H1 (cell line): Measurements from ENCODE around the gene PRAF2. TPM values are rescaled to one million over a fixed set of nuclear protein-coding genes. Genes with fewer than 3 reads are reported as not detected.

Source experiments
- CTCF ChIA-PET: fragments of 300-600 bp; sonication (Branson Sonifier 250); formaldehyde crosslinking; loops from one replicate; lab custom pipeline; 2021; ENCODE audit not compliant: partially characterized antibody; lab: Charles Lee
- POLR2A ChIA-PET: fragments of 300-600 bp; sonication (Branson Sonifier 250); formaldehyde crosslinking; loops from one replicate; lab custom pipeline; 2021; ENCODE audit warnings: inconsistent platforms; ENCODE audit not compliant: partially characterized antibody; lab: Charles Lee
- DNase-seq, 2 experiments: peaks; one replicate each; pipeline versions ENCODE4 v3.0.0 to v3.0.0-alpha.2; 2010 to 2022; ENCODE audit warnings: low spot score in 2 of 2, low read depth in 1 of 2, mixed read lengths in 1 of 2
- FAIRE-seq: peaks from 2 replicates; lab custom pipeline; 2011; peaks lifted over from hg19 to GRCh38; lab: Jason Lieb, UNC
- H2AFZ ChIP-seq: 2 replicates; pipeline ENCODE4 v1.8.1; 2012; ENCODE audit warnings: low read length, inconsistent platforms
- H2AK5ac ChIP-seq: 2 replicates; pipeline ENCODE4 v1.6.1; 2013; ENCODE audit warnings: low read depth, low read length
- H2BK120ac ChIP-seq: replicated peaks from 2 replicates; pipeline ENCODE3; 2013; ENCODE audit warnings: low read depth, low read length, inconsistent platforms
- H2BK12ac ChIP-seq: 2 replicates; pipeline ENCODE4 v1.6.1; 2013; ENCODE audit warnings: low read depth, low read length
- H2BK15ac ChIP-seq: 2 replicates; pipeline ENCODE4 v1.6.1; 2013; ENCODE audit warnings: low read length
- H2BK20ac ChIP-seq: 2 replicates; pipeline ENCODE4 v1.6.1; 2013; ENCODE audit warnings: low read length
- H2BK5ac ChIP-seq: 2 replicates; pipeline ENCODE4 v1.6.1; 2013; ENCODE audit warnings: low read depth, low read length
- H3K14ac ChIP-seq: 2 replicates; pipeline ENCODE4 v1.6.1; 2013; ENCODE audit warnings: inconsistent platforms; ENCODE audit not compliant: insufficient read length
- H3K18ac ChIP-seq: 2 replicates; pipeline ENCODE4 v1.6.1; 2013; ENCODE audit warnings: low read length; ENCODE audit errors: extremely low read depth
- H3K23ac ChIP-seq: 2 replicates; pipeline ENCODE4 v1.6.1; 2013; ENCODE audit warnings: inconsistent platforms; ENCODE audit not compliant: insufficient read length
- H3K23me2 ChIP-seq: 2 replicates; pipeline ENCODE4 v1.6.1; 2013; ENCODE audit warnings: low read depth, low read length
- H3K27ac ChIP-seq: 2 replicates; pipeline ENCODE4 v1.6.1; 2011; ENCODE audit warnings: low read depth, low read length, inconsistent platforms
- H3K27me3 ChIP-seq, 4 experiments: replicated peaks in 1 of 4; 1 replicate in 1 of 4; 2 replicates in 3 of 4; pipeline versions ENCODE4 v1.6.1 to v1.8.1; 2011 to 2013; ENCODE audit warnings: low read length in 3 of 4, mild to moderate bottlenecking in 3 of 4, inconsistent platforms in 2 of 4, mixed read lengths in 2 of 4, moderate library complexity in 1 of 4; ENCODE audit not compliant: control insufficient read depth in 3 of 4, insufficient read depth in 3 of 4; ENCODE audit errors: extremely low read depth in 1 of 4
- H3K36me3 ChIP-seq, 4 experiments: 2 replicates each; pipeline versions ENCODE4 v1.6.1 to v1.8.1; 2011 to 2013; ENCODE audit warnings: mild to moderate bottlenecking in 4 of 4, low read length in 3 of 4, moderate library complexity in 2 of 4, control low read depth in 1 of 4, inconsistent platforms in 1 of 4; ENCODE audit not compliant: insufficient read depth in 4 of 4, control insufficient read depth in 2 of 4
- H3K4ac ChIP-seq: replicated peaks from 2 replicates; pipeline ENCODE3; 2013; ENCODE audit warnings: low read length, low read depth, mixed read lengths, inconsistent platforms; ENCODE audit not compliant: insufficient read length
- H3K4me1 ChIP-seq, 4 experiments: replicated peaks in 1 of 4; 1 replicate in 1 of 4; 2 replicates in 3 of 4; pipeline versions ENCODE4 v1.6.1 to v1.8.1; 2011 to 2013; ENCODE audit warnings: low read length in 3 of 4, inconsistent platforms in 2 of 4, mixed read lengths in 1 of 4; ENCODE audit not compliant: insufficient read depth in 4 of 4, control insufficient read depth in 3 of 4
- H3K4me2 ChIP-seq, 2 experiments: 2 replicates each; pipeline versions ENCODE4 v1.6.1 to v1.8.1; 2011 to 2013; ENCODE audit warnings: low read depth in 2 of 2, low read length in 2 of 2, control low read depth in 1 of 2, inconsistent platforms in 1 of 2, mild to moderate bottlenecking in 1 of 2; ENCODE audit not compliant: insufficient read depth in 1 of 2
- H3K4me3 ChIP-seq, 4 experiments: fragments of 200-600, 300-600 bp in 1 of 4; sonication (generic), shearing (Covaris generic), sonication (Bioruptor Twin) in 1 of 4; 2 replicates each; pipeline versions ENCODE4 v1.5.1 to v1.8.1; 2011 to 2016; ENCODE audit warnings: low read length in 4 of 4, low read depth in 3 of 4, control low read depth in 2 of 4, inconsistent platforms in 2 of 4, mild to moderate bottlenecking in 2 of 4, mixed read lengths in 1 of 4, moderate library complexity in 1 of 4; ENCODE audit not compliant: insufficient read depth in 2 of 4; ENCODE audit errors: extremely low read depth in 1 of 4
- H3K56ac ChIP-seq: replicated peaks from 2 replicates; pipeline ENCODE3; 2013; ENCODE audit warnings: low read depth, mild to moderate bottlenecking, mixed read lengths, low read length, inconsistent platforms; ENCODE audit not compliant: insufficient read length
- H3K79me1 ChIP-seq: 2 replicates; pipeline ENCODE4 v1.6.1; 2013; ENCODE audit warnings: low read depth, low read length, control low read depth
- H3K79me2 ChIP-seq, 2 experiments: 2 replicates each; pipeline versions ENCODE4 v1.6.1 to v1.8.1; 2012 to 2013; ENCODE audit warnings: low read length in 2 of 2, mild to moderate bottlenecking in 2 of 2, inconsistent platforms in 1 of 2; ENCODE audit not compliant: insufficient read depth in 2 of 2, control insufficient read depth in 1 of 2
- H3K9ac ChIP-seq, 4 experiments: replicated peaks in 1 of 4; 1 replicate in 1 of 4; 2 replicates in 3 of 4; pipeline versions ENCODE4 v1.6.1 to v1.8.1; 2011 to 2013; ENCODE audit warnings: low read depth in 3 of 4, low read length in 3 of 4, control low read depth in 2 of 4, mild to moderate bottlenecking in 2 of 4, moderate library complexity in 2 of 4, inconsistent platforms in 1 of 4; ENCODE audit errors: extremely low read depth in 1 of 4
- H3K9me3 ChIP-seq, 2 experiments: 2 replicates each; pipeline versions ENCODE4 v1.6.1 to v1.8.1; 2012 to 2013; ENCODE audit warnings: mild to moderate bottlenecking in 2 of 2, moderate library complexity in 2 of 2, control low read depth in 1 of 2, inconsistent platforms in 1 of 2, low read depth in 1 of 2, low read length in 1 of 2, mixed read lengths in 1 of 2; ENCODE audit not compliant: insufficient read depth in 2 of 2
- H4K20me1 ChIP-seq, 2 experiments: replicated peaks in 1 of 2; 2 replicates each; pipeline versions ENCODE3 to v1.8.1; 2011 to 2013; ENCODE audit warnings: inconsistent platforms in 2 of 2, low read length in 2 of 2, mild to moderate bottlenecking in 1 of 2; ENCODE audit not compliant: insufficient read depth in 2 of 2, control insufficient read depth in 1 of 2
- H4K5ac ChIP-seq: 2 replicates; pipeline ENCODE4 v1.6.1; 2013; ENCODE audit warnings: low read length, low read depth, mixed read lengths, inconsistent platforms; ENCODE audit not compliant: insufficient read length
- H4K8ac ChIP-seq: 2 replicates; pipeline ENCODE4 v1.8.0; 2013; ENCODE audit warnings: mild to moderate bottlenecking, moderate library complexity, low read length, inconsistent platforms; ENCODE audit not compliant: insufficient read depth; ENCODE audit errors: extremely low read depth
- H4K91ac ChIP-seq: replicated peaks from 2 replicates; pipeline ENCODE3; 2013; ENCODE audit warnings: low read length, mixed read lengths, inconsistent platforms; ENCODE audit not compliant: insufficient read length
- ATF2 ChIP-seq: IDR thresholded peaks from 2 replicates; pipeline ENCODE4 v1.6.1; 2012; ENCODE audit warnings: low read length, inconsistent platforms
- BCL11A ChIP-seq, 2 experiments: IDR thresholded peaks; one replicate each; pipeline ENCODE4 v1.6.1; 2011; ENCODE audit warnings: low read depth in 2 of 2, low read length in 2 of 2, mild to moderate bottlenecking in 2 of 2
- CBX8 ChIP-seq: fragments of 300-800, 300-1000 bp; sonication (generic); IDR thresholded peaks from 2 replicates; pipeline ENCODE4 v1.7.1; 2016; ENCODE audit warnings: low read depth, low read length, borderline replicate concordance
- CHD2 ChIP-seq: IDR thresholded peaks from 2 replicates; pipeline ENCODE4 v1.6.1; 2012; ENCODE audit warnings: low read length, improper control_type of control experiment
- HDAC6 ChIP-seq: IDR thresholded peaks from one replicate; pipeline ENCODE4 v1.7.1; 2012; ENCODE audit warnings: low read depth, mild to moderate bottlenecking, inconsistent platforms, low read length, moderate library complexity
- KDM5A ChIP-seq: fragments of 200-600 bp; IDR thresholded peaks from 2 replicates; pipeline ENCODE4 v1.7.1; 2012; ENCODE audit warnings: mild to moderate bottlenecking, low read length, inconsistent platforms, mixed read lengths
- MAX ChIP-seq: IDR thresholded peaks from 2 replicates; pipeline ENCODE4 v1.6.1; 2012; ENCODE audit warnings: inconsistent platforms
- PHF8 ChIP-seq: fragments of 200-600 bp; sonication (generic); conservative IDR thresholded peaks from 2 replicates; pipeline ENCODE4 v1.7.1; 2012; ENCODE audit warnings: low read depth, mild to moderate bottlenecking, inconsistent platforms, low read length, moderate library complexity
- POLR2AphosphoS5 ChIP-seq: IDR thresholded peaks from 2 replicates; pipeline ENCODE4 v1.6.1; 2011; ENCODE audit warnings: low read depth, low read length
- POU5F1 ChIP-seq: IDR thresholded peaks from 2 replicates; pipeline ENCODE4 v1.6.1; 2011; ENCODE audit warnings: low read depth, mild to moderate bottlenecking, low read length, moderate library complexity
- SP2 ChIP-seq: IDR thresholded peaks from 2 replicates; pipeline ENCODE4 v1.6.1; 2012; ENCODE audit warnings: mild to moderate bottlenecking, low read length, inconsistent platforms
- SUZ12 ChIP-seq: fragments of 200-600 bp; sonication (generic); IDR thresholded peaks from 2 replicates; pipeline ENCODE4 v1.6.1; 2012; ENCODE audit warnings: mild to moderate bottlenecking, inconsistent platforms, low read length, moderate library complexity, mixed read lengths
- TAF1 ChIP-seq: IDR thresholded peaks from 2 replicates; pipeline ENCODE4 v1.6.1; 2011; ENCODE audit warnings: mild to moderate bottlenecking, low read depth, low read length
- TEAD4 ChIP-seq: IDR thresholded peaks from 2 replicates; pipeline ENCODE4 v1.6.1; 2012; ENCODE audit warnings: low read depth, low read length, inconsistent platforms, mixed read lengths
- WGBS, 2 experiments: shearing (Covaris generic) in 1 of 2; methylation state at CpG; one replicate each; pipeline versions ENCODE4 v1.1.6 to v1.1.7; 2013 to 2015; ENCODE audit warnings: low lambda C conversion rate in 2 of 2, mixed read lengths in 2 of 2, inconsistent platforms in 1 of 2, low coverage in 1 of 2, missing lambda C conversion rate in 1 of 2; ENCODE audit not compliant: insufficient replicate concordance in 2 of 2, insufficient coverage in 1 of 2, insufficient read length in 1 of 2; ENCODE audit errors: extremely low coverage in 1 of 2, missing lambda C conversion rate in 1 of 2; 5-methylcytosine and 5-hydroxymethylcytosine counted together
- polyA plus RNA-seq, 7 experiments: library from polyadenylated mRNA; depleted of rRNA in 3 of 7; stranded (reverse) in 5 of 7; unstranded in 2 of 7; fragments of >200 nt in 5 of 7; fragments of 200-250 nt in 2 of 7; gene quantifications; 1 replicate in 5 of 7; 2 replicates in 1 of 7; 4 replicates in 1 of 7; pipeline versions ENCODE4 v1.2.1 to v1.2.3, GENCODE V29; 2011 to 2013; ENCODE audit warnings: missing spikeins in 2 of 7, mixed read lengths in 2 of 7
- total RNA-seq: library from RNA; stranded (reverse); fragmentation: NEBNext Ultra II Directional; extraction: Animal tissue kit (Norgen Biotek cat#: 25700); gene quantifications from 2 replicates; pipeline ENCODE4 v1.2.1, GENCODE V29; 2021

The PRAF2 gene
- total and polyA plus RNA-seq, 2 of the 8 experiments (the other 6 are each of a cell fraction or from before 2014, with no cell fraction given) = 11.3 to 15.4 TPM

- FAIRE-seq (no peak), DNase-seq (no peak)
- Histone ChIP-seq H3K23ac (no peak overlapping the region), H3K36me3 (peaks cover 3 to 17% (median 9%) of the 10 kb centered on the region in 4 experiments; a peak in 6 of 8 replicates), H3K9me3 (no peaks in the 10 kb centered on the region), H3K23me2 (no peaks in the 10 kb centered on the region), H3K4me3 (no peak overlapping the region), H3K14ac (no peak overlapping the region), H3K4me2 (no peak overlapping the region), H2AK5ac (no peak overlapping the region), H4K20me1 (no peaks in the 10 kb centered on the region), H2BK12ac (no peak overlapping the region), H3K56ac (no peak overlapping the region), H3K79me1 (no peaks in the 10 kb centered on the region), H3K4ac (no peak overlapping the region), H4K91ac (no peak overlapping the region), H2BK120ac (no peak overlapping the region), H2BK5ac (no peak overlapping the region), H3K27ac (no peak overlapping the region), H2BK20ac (no peak overlapping the region), H4K5ac (no peak overlapping the region), H2AFZ (no peak overlapping the region), H3K79me2 (no peaks in the 10 kb centered on the region), H3K9ac (no peak overlapping the region), H3K18ac (no peak overlapping the region), H4K8ac (no peak overlapping the region), H3K27me3 (no peaks in the 10 kb centered on the region), H3K4me1 (no peaks in the 10 kb centered on the region), H2BK15ac (no peak overlapping the region)
- WGBS, 2 experiments = 88% methylated on average over 3 of the region's 3 CpGs; no CpG with 5 or more reads in 1 of the 2 experiments
- ChIA-PET POLR2A (no interaction called here), CTCF (interaction anchor here (1.9 kb wide), 1 partner anchor 72 kb away, joined by 5 read pairs; no protein-coding TSS in a partner anchor)
- TF ChIP-seq BCL11A (IDR thresholded peaks at IDR 0.05; ENCODE audit: low read depth in 2 of 2, low read length in 2 of 2) (no peak), POLR2AphosphoS5 (no peak), ATF2 (no peak), CBX8 (no peak), MAX (no peak), TEAD4 (no peak), PHF8 (no peak), SUZ12 (no peak), HDAC6 (no peak), KDM5A (no peak), SP2 (no peak), POU5F1 (no peak), TAF1 (no peak), CHD2 (no peak)
These were observed 38.0 kb upstream of the PRAF2 start for GRCh38 chrX:49111791-49112190.
